ENCODE measurements around the gene CSAD.

DNA sequence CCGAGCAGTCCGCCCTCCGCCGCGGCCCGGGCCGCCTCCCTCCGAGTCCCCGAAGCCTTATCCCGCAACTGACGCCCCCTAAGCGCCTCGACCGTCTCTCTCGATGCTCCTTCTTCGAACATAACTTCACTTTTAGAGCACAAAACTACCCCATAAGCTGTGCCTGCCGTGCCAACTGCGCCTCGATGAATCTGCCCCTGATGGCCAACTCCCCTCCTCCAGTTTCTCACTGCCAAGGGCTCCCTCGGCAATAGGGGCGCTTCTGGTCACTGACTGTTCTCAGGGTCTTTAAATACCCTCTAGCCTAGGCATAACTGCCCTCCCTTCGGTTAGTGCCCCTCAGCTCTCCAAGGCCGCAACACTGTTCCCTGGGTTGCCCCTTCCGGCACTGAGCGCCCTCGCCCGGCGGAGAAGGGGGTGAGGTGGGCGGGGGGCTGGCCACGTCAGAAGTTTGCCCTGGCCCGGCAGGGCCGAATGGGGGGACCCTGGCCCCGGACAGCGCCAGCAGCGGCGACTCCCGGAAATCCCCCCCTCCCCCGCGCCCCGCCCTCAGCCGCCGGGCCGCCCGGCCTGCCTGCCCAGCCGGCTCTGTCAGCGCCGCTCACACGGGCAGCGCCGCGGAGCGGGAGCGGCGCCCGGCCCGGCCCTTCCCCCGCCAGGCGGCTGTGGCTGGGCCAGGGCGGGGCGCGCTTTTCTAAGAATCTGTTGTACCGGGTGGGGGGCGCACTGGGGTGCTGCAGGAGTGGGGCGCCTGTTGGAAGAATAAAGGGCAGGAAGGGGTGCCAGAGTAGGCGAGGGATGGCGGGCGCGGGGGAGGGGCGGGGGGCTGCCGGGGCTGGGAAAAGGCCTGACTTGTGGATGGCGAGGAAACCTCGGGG lies 40.7 kb upstream of the CSAD start:
- TF ChIP-seq, protein P1, sequence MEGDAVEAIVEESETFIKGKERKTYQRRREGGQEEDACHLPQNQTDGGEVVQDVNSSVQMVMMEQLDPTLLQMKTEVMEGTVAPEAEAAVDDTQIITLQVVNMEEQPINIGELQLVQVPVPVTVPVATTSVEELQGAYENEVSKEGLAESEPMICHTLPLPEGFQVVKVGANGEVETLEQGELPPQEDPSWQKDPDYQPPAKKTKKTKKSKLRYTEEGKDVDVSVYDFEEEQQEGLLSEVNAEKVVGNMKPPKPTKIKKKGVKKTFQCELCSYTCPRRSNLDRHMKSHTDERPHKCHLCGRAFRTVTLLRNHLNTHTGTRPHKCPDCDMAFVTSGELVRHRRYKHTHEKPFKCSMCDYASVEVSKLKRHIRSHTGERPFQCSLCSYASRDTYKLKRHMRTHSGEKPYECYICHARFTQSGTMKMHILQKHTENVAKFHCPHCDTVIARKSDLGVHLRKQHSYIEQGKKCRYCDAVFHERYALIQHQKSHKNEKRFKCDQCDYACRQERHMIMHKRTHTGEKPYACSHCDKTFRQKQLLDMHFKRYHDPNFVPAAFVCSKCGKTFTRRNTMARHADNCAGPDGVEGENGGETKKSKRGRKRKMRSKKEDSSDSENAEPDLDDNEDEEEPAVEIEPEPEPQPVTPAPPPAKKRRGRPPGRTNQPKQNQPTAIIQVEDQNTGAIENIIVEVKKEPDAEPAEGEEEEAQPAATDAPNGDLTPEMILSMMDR (IDR thresholded peaks at IDR 0.05): peak; percentile 71
- no peak for TF ChIP-seq ZFX (IDR thresholded peaks at IDR 0.05; ENCODE audit: borderline replicate concordance)

Data from 22Rv1 (cell line).